Endothelial cell of umbilical vein (primary cell): ENCODE data around the gene NPAS1.

ENCODE experiments used
- CTCF ChIP-seq, 2 donors: IDR thresholded peaks; 1 replicate in 1 of 2; 2 replicates in 1 of 2; pipeline ENCODE4 v1.5.1; 2011; ENCODE audit warnings: low read length in 2 of 2, mild to moderate bottlenecking in 2 of 2, moderate library complexity in 2 of 2, control low read depth in 1 of 2, inconsistent platforms in 1 of 2, low read depth in 1 of 2; ENCODE audit not compliant: insufficient read depth in 1 of 2; ENCODE audit errors: extremely low read depth in 1 of 2
- EZH2 ChIP-seq: IDR thresholded peaks from 2 replicates; pipeline ENCODE4 v1.6.1; 2012; ENCODE audit warnings: borderline replicate concordance, low read depth, mild to moderate bottlenecking, moderate library complexity, low read length, inconsistent platforms; ENCODE audit not compliant: severe bottlenecking
- GATA2 ChIP-seq: IDR thresholded peaks from 2 replicates; pipeline ENCODE4 v1.7.0; 2011; ENCODE audit warnings: low read depth, mild to moderate bottlenecking, moderate library complexity, mixed read lengths, low read length; ENCODE audit not compliant: insufficient read length, insufficient read depth
- JUN ChIP-seq: IDR thresholded peaks from 2 replicates; pipeline ENCODE4 v1.6.1; 2011; ENCODE audit warnings: borderline replicate concordance, low read depth; ENCODE audit not compliant: insufficient read length, insufficient read depth
- POLR2A ChIP-seq: IDR thresholded peaks from 2 replicates; pipeline ENCODE4 v1.6.1; 2012; ENCODE audit warnings: low read depth, mild to moderate bottlenecking, control low read depth, low read length
- POLR2AphosphoS5 ChIP-seq: IDR thresholded peaks from 2 replicates; pipeline ENCODE4 v1.6.1; 2012; ENCODE audit warnings: low read depth, mild to moderate bottlenecking, control low read depth, low read length, moderate library complexity; ENCODE audit not compliant: insufficient read depth
- TF ChIP-seq, protein P1 (sequence below): IDR thresholded peaks from 2 replicates; pipeline ENCODE4 v1.6.1; 2011; ENCODE audit not compliant: insufficient read depth, insufficient read length

- TF ChIP-seq CTCF (IDR thresholded peaks at IDR 0.05; ENCODE audit: extremely low read depth in 1 of 2, insufficient read depth in 1 of 2, low read depth in 1 of 2, low read length in 2 of 2) (no peak), POLR2AphosphoS5 (no peak), POLR2A (no peak), JUN (no peak), EZH2 (no peak), GATA2 (no peak)
- TF ChIP-seq, protein P1, sequence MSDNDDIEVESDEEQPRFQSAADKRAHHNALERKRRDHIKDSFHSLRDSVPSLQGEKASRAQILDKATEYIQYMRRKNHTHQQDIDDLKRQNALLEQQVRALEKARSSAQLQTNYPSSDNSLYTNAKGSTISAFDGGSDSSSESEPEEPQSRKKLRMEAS = no peak
Observed at GRCh38 chr19:47066376-47067214, 47.0 kb downstream of the NPAS1 start.
